SHP77 treated with DMSO at 0.1 percent for 48 hours (cell line): Measurements from ENCODE around the gene C1QTNF7.

Experiments used
- DNase-seq: peaks from one replicate; lab custom pipeline; 2025; lab: John Stamatoyannopoulos, UW

C1QTNF7 gene

DNA sequence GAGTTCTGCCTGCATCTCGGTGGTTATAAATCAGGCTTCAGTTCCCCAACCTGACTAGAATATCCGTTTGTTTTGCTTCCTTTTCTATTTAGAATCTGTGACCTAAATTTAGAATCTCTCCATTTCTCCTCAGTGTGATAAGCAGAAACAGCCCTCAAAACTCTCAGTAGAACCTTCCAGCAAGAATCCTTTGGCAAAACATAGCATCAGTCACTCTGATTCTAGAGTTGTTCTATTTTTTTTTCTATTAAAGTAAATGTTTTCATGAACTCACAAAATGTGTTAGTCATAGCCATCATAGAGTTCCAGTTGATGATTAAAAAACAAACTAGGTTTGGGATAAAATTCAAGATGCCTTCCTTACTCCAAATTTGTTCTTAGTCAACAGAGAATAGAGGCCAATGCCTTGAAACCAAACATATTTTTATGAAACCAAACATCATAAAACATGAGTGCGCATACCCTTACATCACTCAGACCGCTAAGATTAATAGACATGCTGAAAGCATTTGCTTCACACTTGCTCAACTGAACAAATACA lies 13.2 kb upstream of the C1QTNF7 start:
- no peak for DNase-seq

DNA sequence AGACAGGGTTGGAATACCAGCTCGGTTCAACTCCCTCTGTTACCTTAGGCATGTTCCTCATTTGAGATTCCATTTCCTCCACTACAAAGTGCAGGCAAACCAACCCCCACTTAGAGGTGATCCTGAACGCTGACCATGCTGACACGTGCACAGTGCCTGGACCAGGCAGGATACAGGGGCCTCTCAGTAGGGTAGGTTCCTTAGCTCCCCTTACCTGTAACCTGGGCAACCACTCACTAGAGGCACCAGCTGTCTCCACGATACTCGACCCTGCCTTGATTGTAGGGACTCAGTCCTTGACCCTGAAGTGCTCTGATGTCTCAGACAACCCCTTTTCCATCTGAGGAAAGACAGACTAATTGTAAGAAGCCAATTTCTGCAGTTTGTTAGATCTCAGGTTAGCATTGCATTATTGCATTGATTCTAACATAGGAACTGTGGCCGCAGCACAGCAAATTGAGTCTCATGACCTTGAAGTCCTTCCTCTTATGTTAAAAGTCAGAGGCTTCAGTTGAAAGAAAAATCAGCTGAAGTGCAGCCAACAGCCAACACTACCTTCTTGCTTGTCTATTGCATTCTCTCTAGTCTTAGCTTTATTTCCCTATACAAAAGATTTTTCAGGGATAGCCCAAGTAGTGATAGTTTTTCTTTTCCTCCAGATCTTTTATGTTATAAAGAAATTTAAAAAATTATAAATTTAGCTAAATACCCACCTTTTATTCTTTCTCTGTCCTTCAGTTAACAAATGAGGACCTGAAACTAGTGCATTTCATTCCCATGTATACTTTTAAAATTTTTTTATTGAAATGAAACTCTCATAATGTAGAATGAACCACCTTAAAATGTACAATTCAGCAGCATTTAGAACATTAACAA lies 11.2 kb upstream of the C1QTNF7 start:
- DNase-seq: no peak

DNA sequence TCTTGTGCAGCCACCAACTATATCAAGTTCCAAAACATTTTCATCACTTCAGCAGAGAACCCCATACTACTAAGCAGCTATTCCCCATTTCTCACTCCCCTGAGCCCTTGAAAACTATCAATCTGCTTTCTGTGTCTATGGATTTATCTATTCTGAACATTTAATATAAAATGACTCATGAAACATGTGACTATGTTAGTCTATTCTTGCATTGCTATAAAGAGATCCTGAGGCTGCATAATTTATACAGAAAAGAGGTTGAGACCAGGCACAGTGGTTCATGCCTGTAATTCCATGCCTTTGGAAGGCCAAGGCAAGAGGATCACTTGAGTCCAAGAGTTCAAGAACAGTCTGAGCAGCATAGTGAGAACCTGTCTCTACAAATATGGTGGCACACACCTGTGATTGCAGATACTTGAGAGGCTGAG lies 10.6 kb upstream of the C1QTNF7 start:
- no peak for DNase-seq

DNA sequence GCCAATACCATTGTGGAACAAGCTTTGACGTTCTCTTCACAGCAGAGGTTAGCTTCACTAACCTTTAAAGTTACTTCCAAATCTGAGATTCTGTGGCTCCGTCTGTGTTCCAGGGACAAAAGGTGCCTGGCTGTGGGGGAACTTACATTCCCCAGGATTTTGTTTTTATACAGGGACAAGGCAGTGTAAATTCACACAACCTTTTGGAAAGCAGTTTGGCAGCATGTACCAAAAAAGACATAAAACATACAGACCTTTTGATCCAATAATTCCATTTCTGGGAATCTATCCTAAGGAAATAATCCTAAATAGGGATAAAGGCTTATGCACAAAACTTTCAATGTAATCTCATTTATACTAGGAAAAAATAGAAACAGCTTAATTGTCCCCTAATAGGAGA lies 8.9 kb upstream of the C1QTNF7 start:
- DNase-seq: no peak

DNA sequence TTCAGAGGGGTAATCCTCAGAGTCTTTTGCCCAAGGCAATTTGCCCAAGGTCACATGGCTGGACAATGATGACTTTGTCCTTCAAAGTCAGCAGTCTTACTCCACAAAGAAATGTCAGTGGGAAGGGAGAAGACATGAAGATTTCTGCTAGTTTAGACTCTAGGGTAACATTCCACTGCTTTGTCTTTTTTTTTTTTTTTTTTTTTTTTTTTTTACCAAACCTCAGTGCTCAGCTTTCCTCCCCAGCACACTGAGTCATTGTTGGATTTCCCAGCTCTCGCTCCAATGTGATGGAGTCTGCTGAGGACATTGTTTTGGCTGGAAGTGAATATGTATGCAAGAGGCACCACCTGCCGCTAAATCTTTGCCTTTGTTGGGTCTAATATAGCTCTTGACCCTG lies 7.2 kb upstream of the C1QTNF7 start:
- DNase-seq: no peak

DNA sequence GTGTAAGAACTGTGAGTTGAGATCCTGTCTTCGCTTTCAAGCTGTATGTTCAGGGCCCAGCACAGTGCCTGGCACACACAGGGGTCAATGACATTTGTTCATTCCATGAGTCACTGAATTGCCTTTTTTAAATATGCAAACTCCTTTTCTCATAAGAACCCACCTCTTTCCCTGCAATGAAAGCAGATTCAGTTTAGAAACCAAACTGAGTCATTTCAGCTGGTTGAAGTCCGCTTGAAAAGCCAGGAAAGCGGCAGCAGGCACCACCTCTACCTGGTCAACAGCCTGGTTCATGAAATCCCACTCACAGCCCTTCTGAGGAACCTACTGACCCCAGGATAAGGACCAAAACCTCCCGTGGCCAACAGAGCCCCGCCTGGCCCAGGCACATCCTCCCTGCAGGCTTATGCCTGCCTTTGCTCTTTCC lies 4.5 kb upstream of the C1QTNF7 start:
- DNase-seq: no peak

DNA sequence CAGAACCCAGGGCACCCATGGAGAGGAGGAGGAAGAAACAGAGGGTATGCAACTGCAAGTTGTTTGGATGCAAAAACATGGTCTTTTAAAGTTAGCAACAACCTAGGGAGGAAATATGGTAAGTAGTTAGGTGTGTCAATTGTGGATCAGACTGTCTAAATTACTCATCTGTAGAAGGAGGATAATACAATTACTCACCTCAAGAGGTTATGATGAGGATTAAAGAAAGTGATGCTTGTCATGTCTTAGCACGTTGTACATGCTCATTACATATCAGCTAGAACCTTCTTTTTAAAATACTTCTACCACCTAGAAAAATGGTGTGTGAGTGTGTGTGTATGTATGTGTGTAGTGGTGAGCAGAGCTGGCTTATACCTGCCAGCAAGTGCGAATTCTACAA lies 2.3 kb upstream of the C1QTNF7 start:
- no peak for DNase-seq

DNA sequence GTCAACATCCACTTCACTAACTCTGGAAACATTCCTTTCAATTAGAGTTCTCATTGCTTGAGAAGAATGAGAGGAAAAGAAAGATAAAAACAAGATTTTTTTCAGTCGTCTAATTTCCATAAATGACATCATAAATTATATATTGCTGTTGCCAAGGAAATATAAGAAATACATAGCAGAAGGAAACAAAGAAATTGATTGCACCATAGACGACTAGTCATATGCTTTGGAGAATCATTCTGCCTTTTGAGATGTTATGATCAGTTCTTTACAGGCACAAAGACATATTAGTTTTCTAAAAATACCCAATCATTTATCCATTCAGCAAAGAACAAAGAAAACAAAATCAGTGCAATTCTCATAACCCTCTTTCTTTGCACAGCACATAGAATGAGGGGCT lies 672 bp upstream of the C1QTNF7 start:
- DNase-seq: no peak

DNA sequence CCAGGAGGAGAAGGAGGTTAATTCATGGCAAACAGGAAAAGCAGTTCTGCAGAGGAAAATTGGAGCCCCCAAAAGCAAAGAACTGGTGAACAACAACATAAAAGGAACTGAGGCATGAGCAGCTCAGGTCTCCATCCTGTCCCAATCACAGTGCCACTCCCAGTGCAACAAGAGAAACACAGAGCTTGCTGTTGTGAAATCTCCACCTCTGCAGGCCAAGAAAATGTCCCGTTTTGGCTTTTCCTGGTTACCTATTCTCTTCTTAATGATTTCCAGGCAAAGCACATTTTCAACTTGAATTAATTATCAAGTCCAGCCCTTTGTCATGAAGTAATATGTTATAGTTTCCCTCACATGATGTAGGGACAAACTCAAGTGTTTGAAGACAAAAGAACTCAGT lies 778 bp downstream of the C1QTNF7 start:
- no peak for DNase-seq

DNA sequence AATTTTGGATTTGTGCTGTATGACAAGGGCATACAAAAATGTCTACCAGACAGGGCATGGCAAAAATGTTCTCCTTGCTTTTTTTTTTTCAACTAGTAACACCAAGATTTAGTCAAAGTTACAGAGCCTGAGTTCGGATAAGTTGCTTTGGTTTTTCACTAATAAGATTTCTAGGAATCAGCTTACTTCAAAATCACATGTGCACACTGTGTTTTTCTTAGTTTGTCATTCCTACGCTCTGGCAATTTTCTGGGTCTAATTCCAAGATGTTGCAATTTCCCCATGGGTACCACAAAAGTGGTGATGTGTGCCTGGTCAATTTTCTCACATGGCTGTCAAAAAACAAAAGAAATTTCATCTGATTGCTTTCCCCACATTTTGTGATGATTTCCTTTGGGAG lies 6.3 kb downstream of the C1QTNF7 start:
- DNase-seq: no peak

DNA sequence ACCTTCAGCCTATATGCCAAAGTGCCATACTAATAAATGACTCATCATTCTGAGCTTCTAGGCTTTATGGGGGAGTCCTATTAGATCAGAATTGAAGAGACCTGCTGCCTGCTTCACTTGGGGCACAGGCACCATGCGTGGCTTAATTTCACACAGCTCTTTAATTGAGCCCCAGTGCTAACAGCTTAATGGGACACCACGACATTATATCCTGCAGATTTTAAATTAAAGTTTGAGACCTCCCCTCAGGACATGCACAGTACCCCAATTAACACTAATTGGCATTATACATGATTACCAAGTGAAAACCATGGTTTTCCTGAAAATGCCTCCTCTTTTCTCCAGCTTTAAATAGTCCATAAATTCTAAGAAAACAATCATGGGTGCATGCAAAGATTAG lies 6.8 kb downstream of the C1QTNF7 start:
- DNase-seq: no peak

DNA sequence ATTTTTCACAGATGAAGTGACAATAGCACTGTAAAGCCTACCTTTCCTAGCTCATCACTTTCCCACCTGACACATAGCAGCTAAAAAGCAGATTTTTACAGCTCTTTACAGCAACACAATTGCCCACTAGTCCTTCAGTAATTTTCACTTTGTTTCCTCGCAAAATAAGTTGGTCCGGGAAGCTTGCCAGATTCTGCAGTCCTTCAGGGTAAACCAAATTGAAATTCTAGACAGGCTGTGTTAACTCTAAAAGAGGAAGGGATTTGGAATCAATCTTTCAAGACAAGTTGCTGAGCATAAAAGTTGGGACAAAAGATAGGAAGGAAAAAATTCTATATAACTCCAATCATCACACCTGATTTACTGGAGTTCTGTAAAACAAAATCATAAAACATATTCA lies 8.7 kb downstream of the C1QTNF7 start:
- no peak for DNase-seq

DNA sequence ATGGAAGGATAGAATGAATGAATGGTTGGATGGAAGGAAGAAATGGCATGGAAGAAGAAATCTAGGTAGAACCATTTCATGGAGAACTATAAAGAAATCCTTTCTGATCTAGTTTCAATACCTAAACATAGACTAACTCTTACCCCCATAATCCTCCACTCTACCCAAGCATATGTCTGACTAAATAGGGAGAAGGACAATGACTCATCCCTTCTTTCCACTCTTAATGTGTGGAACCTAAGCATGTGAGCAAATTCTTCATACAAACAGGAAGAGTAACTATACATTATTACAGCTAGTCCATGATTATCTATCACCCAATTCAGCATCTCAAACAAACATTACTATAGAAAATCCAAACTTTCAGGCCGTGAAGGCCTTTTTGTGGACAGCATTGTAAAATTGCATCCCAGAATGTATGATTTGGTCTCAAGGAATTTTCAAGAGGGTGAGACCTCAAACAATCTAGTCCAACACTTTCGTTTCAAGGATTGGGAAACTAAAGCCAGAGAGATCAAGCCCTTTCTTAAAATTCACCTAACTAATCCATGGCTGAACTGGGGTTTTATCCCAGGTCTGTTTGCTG lies 11.2 kb downstream of the C1QTNF7 start:
- no peak for DNase-seq

DNA sequence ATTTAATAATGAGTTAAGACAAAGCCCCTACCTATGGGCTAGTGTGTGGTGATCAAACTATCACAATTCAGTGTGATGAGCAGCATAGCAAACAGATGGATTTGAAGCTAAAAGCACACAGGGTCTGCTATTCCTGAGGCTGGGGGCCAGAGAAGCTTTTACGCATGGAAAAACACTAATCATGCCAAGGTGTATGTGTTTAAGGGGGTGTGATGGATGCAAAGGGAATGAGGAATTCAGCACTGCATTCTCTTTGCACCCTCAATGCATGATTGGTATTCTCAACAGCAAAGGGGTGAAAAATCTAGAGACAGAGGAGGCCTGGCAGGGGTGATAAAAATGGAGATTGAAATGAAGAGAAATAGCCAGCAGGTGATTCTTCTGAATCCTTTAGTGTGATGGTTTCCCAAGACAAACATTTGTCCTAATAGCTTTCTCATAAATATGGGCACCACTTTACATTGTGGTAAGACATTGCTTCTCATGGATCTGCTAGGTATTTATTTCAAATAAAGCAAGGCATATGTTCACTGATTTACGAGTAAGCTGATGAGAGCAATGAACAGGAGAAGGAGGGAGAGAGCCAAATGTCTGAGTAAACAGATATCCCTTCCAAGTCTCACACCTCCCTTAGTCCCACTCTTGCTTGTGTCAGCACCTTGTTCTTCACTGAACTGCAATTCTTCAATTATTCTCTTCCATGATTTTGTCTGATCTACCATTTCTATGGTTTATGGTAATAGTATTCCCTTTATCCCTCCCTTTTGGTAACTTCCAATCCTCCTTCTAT lies 15.7 kb downstream of the C1QTNF7 start:
- DNase-seq: no peak

DNA sequence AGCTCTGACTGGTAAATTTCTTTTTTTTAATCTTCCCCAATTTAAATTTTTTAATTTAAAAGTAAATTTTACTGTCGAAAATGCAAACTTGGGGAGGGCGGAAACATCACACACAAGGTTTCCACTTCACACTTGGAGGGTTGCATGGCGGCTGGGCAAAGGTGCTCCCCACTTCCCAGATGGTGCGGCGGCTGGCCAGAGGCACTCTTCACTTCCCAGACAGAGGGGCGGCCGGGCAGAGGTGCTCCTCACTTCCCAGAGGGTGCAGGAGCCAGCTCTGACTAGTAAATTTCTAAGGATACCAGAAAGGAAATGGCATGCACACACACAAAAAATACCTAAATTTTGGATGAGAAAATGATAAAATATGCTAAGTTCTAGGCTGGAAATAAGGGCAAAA lies 16.4 kb downstream of the C1QTNF7 start:
- DNase-seq: no peak

DNA sequence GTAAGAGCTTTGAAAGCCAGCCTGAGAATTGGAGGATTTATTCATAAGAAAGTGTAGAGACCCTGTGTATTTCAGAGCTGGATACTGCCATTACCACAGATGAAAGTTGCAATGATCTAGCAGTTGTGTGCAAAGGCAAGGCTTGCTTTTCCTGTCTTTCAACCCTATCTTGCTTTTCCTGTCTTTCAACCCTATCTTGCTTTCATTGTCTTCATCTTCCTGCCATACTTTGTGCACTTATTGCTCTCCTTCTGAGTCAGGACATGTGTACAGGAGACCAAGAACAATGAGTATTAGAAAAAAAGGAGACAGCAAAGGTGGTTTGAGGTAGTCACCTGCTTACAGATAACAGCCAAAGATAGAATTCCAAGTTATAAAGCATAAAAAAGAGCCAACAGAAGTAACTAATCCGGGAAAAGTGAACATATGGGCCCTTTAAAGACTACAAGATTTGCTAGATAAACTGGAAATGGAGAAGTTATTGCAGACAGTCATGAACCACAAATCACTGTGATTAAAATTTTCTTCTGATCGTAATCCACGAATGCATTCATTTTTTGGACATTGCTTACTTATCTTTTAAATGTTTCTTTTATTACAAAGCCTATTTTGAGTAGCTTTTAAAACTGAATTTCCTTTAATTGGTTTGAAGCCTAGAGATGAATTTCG lies 17.2 kb downstream of the C1QTNF7 start:
- no peak for DNase-seq

DNA sequence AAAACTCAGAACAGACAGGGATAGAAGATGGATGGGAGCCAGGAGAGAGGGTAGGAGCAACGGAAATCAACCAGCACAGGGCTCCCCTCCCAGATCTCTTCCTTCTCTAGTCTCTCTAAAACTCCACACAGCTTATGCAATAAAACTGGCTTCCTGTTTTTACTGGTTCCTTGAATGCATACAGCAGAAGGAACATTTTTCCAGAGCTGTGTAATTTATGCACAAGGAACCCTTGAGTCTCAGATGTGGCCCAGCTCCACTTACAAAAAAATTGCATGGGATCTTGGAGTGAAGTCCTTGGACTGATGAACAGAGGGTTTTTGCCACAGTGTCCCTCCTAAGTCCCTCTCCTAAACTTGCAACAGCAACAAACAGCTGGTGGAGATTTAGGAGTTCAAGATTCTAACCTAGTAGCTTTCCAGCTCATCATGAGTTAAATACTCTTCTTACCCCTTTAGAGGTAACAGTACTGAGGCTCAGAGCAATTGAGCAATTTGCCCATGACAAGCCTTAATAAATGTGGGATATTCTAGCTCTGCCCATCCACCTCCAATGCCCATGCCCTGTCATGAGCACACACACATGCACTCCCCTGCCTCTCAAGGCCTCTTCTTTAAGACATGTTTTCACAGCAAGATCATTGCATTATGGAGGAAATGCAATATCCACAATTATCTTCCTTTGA lies 23.5 kb downstream of the C1QTNF7 start:
- DNase-seq: no peak

DNA sequence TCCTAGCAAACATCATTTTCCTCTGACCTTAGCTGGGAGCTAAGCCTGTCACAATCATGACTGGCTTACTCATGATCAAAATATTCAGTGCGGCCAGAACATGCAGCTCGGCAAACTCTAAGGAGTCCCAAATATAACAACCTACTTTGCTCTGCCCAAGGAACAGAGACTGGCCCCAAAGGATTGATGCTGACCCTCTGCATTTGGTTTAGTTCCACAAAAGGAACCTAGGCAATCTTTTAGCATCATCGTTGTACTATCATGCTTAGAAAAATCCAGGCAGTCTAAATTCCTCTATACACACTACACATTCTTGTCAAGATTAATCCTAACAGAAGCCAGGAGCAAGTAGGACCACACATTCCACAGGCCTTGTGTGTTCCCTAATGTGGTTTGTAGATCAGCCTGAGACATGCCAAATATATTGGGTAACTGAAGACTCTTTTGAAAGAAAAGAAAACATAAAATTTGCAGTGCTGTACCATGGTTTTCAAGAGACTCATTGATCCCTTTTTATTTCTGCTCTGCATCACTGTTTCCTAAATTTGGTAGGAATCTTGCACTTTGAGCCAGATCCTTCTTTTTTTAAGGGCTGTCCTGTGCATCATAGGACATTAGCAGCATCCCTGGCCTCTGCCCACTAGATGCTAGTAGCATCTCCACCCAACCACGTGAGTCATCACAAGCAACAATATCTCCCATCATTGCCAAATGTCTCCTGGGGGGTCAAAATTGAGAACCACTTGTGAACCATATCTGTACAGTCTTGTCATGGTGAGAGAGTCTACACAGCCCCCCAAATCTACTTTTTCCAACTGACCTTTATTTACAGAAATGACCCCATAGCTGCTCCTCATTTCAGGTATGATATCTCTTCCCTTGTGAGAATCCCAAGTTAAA lies 24.3 kb downstream of the C1QTNF7 start:
- DNase-seq: no peak

DNA sequence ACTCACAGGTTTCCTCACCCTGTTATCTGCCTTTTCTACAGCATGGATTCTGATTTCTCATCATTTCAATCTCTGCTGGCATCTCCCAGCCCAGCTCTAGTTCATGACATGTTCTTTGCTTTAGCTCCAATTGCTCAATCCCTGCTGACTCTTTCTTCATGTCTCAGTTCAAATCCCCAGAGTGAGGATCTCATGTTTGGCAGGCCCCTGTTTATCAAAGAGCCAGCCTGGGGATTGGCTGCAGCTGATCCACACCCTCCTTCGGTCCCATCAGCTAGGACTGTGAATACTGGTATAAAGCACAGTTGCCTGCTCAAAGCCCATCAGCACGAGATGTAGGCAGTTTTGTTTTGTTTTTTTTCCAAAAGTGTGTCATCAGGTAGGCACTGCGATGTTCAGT lies 27.5 kb downstream of the C1QTNF7 start:
- DNase-seq: no peak

DNA sequence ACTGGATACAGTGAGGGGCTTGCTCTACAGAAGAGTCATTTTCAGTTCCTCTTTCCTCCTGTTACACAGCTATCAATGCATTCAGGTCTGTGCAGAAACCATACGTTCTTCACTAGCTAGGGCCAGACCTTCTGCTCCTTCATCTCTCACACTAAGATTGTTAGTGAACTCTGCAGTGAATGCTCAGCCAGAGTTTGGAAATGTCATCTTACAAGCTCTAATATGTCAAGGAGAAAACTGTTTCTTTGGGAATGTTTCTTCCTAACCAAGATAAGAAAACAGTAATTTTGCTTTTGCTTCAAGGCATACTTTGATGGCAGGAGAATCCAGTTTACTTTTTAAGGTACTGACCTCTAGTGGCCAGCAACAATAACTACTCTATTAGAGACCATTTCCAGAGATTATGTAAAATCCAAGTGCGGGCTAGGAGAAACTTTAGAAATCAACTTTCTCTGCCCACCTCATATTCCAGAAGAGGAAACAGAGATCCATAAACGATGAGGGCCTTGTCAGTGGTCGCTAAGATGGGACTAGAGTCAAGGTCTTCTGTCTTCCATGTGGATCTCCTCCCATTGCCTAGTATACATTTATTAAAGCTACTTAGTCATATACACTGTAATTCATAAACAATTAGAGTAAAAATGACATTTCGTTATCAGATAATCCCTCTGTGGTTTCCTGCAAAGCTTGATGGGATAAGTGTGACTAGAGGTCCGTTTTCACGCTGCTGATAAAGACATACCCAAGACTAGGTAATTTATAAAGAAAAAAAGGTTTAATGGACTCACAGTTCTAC lies 29.8 kb downstream of the C1QTNF7 start:
- no peak for DNase-seq
